ENCODE results near the gene PTPRJ.

The PTPRJ gene

GRCh38 chr11:48216510-48216909 is 236.2 kb downstream of the PTPRJ start, which contains the start of gene OR4B1:
Gene OR4B1 (plus strand): TSS chr11:48216810. CDS start chr11:48216810, 0 bp downstream.
- FAIRE-seq (no peak), DNase-seq (ENCODE audit: low spot score) (no peak)

Measured in urothelium cell line (cell line).